Left ventricle myocardium inferior (tissue), 1 donor: ENCODE measurements around the gene SUB1. TPM values are rescaled to one million over a fixed set of nuclear protein-coding genes. Genes with fewer than 3 reads are reported as not detected.
A peak's percentile ranks its signal among the peaks of the same experiment; 100 is the strongest.

ENCODE experiments used
- DNase-seq: peaks from one replicate; pipeline ENCODE4 v3.0.0-alpha.2; 2020
- H3K27ac ChIP-seq: fragments of 200-600 bp; replicated peaks from 2 replicates; pipeline ENCODE4 v1.8.0; 2021
- H3K27me3 ChIP-seq: fragments of 200-600 bp; 2 replicates; pipeline ENCODE4 v1.8.0; 2021; ENCODE audit warnings: low read depth
- H3K36me3 ChIP-seq: fragments of 200-600 bp; 2 replicates; pipeline ENCODE4 v1.8.0; 2021
- H3K4me1 ChIP-seq: fragments of 200-600 bp; 2 replicates; pipeline ENCODE4 v1.8.0; 2021
- H3K4me3 ChIP-seq: fragments of 200-600 bp; 2 replicates; pipeline ENCODE4 v1.8.0; 2021; ENCODE audit warnings: mild to moderate bottlenecking, moderate library complexity
- H3K9me3 ChIP-seq: fragments of 200-600 bp; replicated peaks from 2 replicates; pipeline ENCODE4 v1.8.0; 2021
- CTCF ChIP-seq: fragments of 200-600 bp; IDR thresholded peaks from 2 replicates; pipeline ENCODE4 v1.8.0; 2021; ENCODE audit warnings: antibody characterized with exemption, mild to moderate bottlenecking, borderline replicate concordance
- intact Hi-C: fragments of 100-400 bp; cut with micrococcal nuclease; formaldehyde crosslinking; loops from one replicate; pipeline ENCODE4 v1.11.0; 2022
- total RNA-seq: library from RNA; stranded (reverse); fragmentation: NEBNext Ultra II Directional; extraction: Animal tissue kit (Norgen Biotek cat#: 25700); gene quantifications from one replicate; pipeline ENCODE4 v1.2.1, GENCODE V29; 2021
- donor health status: DM: no; HTN: yes; CAD: no; lungs with severe emphysema.

SUB1 gene
- total RNA-seq, 1 donor from 2014 or later, result 222 TPM

GRCh38 chr5:32598260-32598937, 13.0 kb downstream of the SUB1 start:
- no peak for TF ChIP-seq CTCF
- DNase-seq, result no peak
- Histone ChIP-seq H3K9me3 (no peaks in the 10 kb centered on the region), H3K27me3 (no peaks in the 10 kb centered on the region), H3K36me3 (peaks cover 63% of the 10 kb centered on the region), H3K27ac (peak overlapping the region; percentile 57), H3K4me1 (peaks cover 64% of the 10 kb centered on the region), H3K4me3 (no peak overlapping the region)
- intact Hi-C loops, result no loop called here

- intact Hi-C loops, result no loop called here
- H3K27me3 ChIP-seq, result no peaks in the 10 kb centered on the region
- peaks cover 64% of the 10 kb centered on the region for H3K4me1 ChIP-seq
- peaks cover 57% of the 10 kb centered on the region for H3K36me3 ChIP-seq
- TF ChIP-seq CTCF, result no peak
- H3K9me3 ChIP-seq, result no peaks in the 10 kb centered on the region
- H3K4me3 ChIP-seq, result no peak overlapping the region
- no peak for DNase-seq
- H3K27ac ChIP-seq, result peak overlapping the region; percentile 57
Measured at GRCh38 chr5:32598997-32599549, 13.7 kb downstream of the SUB1 start.

GRCh38 chr5:32600054-32600622, 14.8 kb downstream of the SUB1 start:
- no peaks in the 10 kb centered on the region for H3K27me3 ChIP-seq
- peaks cover 64% of the 10 kb centered on the region for H3K4me1 ChIP-seq
- intact Hi-C loops, result no loop called here
- peaks cover 57% of the 10 kb centered on the region for H3K36me3 ChIP-seq
- no peak for DNase-seq
- H3K4me3 ChIP-seq, result no peak overlapping the region
- H3K27ac ChIP-seq, result peak overlapping the region; percentile 57
- H3K9me3 ChIP-seq, result no peaks in the 10 kb centered on the region
- no peak for TF ChIP-seq CTCF

DNA sequence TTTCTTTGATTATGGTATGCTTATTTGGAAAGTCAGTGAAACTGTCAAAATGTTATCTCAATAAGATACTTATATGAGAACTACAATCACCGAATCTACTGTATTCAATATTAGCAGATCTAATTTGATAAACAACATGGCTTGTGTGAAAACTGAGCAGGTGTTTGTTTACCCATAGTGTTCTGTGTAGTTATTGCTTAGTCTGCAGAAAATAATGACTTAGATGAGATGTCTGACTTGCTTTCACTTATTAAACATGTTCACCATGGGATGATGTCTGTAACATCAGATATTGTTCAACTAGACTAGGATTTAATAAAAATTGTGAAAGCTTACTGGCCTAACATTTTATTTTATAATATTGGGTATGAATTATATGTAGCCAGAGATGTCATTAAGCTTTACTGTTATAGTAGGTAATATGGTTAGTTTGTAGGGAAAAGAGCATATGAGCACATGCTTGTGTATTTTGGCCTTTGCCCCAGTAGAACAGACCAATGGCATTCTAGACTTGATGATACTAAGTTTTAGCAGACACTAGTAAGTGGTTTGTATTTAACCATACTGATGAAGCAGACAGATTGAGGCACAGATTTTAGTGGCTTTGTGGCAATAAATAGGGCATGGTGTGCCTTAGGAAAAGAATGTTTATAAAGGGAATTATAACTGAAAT, 16.4 kb downstream of the SUB1 start:
- H3K4me3 ChIP-seq, result no peak overlapping the region
- H3K36me3 ChIP-seq, result peaks cover 44% of the 10 kb centered on the region
- peaks cover 53% of the 10 kb centered on the region for H3K4me1 ChIP-seq
- DNase-seq, result no peak
- no peak overlapping the region for H3K27ac ChIP-seq
- H3K9me3 ChIP-seq, result no peaks in the 10 kb centered on the region
- TF ChIP-seq CTCF, result no peak
- no peaks in the 10 kb centered on the region for H3K27me3 ChIP-seq
- intact Hi-C loops, result no loop called here

GRCh38 chr5:32602906-32603305, 17.5 kb downstream of the SUB1 start:
- Histone ChIP-seq H3K9me3 (no peaks in the 10 kb centered on the region), H3K27ac (no peak overlapping the region), H3K27me3 (no peaks in the 10 kb centered on the region), H3K4me3 (no peak overlapping the region), H3K4me1 (peaks cover 46% of the 10 kb centered on the region), H3K36me3 (peaks cover 41% of the 10 kb centered on the region)
- intact Hi-C loops, result no loop called here
- no peak for TF ChIP-seq CTCF
- no peak for DNase-seq
